ENCODE measurements around the gene TNFAIP8.

Gene TNFAIP8

DNA sequence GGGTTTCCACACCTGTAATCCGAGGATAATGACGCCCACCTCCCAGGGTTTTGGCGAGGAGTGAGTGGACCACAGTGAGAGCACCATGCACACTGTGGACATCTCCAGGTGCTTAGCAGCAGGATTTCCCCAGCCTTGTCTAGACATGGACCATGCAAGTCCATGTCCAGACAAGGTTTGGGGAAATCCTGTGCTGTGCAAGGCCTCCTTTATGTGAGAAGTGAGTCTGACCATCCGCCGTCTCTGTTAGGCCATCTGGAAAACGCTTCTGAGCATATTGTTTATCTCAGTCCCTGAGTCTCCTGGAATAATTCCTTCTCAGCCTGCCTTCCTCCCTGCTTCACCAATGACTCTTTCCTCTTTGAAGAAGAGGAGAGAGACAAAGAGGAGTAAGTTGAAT lies 26.2 kb upstream of the TNFAIP8 start:
- DNase-seq, result no peak

- DNase-seq, result no peak
Observed at GRCh38 chr5:119330367-119331183, 25.2 kb upstream of the TNFAIP8 start.

GRCh38 chr5:119331566-119332095 lies 24.2 kb upstream of the TNFAIP8 start:
- DNase-seq, result no peak

DNA sequence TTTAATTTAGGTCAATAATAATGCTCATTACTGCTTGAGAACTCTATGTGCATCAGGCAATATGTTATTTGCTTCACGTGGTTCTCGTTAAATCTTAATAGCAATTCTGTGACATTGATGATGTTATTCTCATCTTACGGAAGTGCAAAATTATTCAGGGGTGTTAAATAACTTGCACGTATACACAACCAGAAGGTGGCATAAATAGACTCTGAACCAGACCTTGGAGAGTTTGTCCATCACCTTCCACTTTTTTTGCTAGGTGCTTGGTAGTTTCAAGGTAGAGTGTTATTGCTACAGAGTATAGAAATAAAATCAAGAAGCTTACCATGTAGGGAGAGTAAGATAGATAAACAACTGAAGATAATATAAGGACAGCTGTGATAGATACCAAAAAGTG lies 23.6 kb upstream of the TNFAIP8 start:
- no peak for DNase-seq

- DNase-seq, result no peak
Observed at GRCh38 chr5:119332978-119333401, 22.8 kb upstream of the TNFAIP8 start.

DNA sequence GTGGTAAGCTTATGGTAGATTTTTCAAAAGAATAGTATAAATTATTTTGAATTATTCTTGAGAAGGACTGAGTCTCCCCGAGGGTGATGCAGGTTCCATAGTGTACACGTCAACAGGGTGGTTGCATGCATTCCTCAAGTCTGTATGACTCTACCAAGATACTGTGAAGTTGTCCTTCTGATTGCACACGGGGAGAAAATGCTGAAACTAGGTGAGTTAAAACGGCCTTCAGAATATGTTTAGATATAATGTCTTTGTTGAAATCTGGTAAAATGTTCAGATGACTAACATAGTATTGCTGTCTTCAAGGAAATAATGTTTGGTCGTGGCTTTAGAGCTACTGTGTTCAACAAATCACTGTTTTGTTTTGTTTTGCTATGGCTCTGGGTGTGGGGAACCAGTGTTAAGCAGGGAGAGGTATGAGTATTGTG lies 22.4 kb upstream of the TNFAIP8 start:
- no peak for DNase-seq

- no peak for DNase-seq
Observed at GRCh38 chr5:119335261-119335677, 20.6 kb upstream of the TNFAIP8 start.

- DNase-seq, result no peak
Observed at GRCh38 chr5:119336262-119336661, 19.6 kb upstream of the TNFAIP8 start.

DNA sequence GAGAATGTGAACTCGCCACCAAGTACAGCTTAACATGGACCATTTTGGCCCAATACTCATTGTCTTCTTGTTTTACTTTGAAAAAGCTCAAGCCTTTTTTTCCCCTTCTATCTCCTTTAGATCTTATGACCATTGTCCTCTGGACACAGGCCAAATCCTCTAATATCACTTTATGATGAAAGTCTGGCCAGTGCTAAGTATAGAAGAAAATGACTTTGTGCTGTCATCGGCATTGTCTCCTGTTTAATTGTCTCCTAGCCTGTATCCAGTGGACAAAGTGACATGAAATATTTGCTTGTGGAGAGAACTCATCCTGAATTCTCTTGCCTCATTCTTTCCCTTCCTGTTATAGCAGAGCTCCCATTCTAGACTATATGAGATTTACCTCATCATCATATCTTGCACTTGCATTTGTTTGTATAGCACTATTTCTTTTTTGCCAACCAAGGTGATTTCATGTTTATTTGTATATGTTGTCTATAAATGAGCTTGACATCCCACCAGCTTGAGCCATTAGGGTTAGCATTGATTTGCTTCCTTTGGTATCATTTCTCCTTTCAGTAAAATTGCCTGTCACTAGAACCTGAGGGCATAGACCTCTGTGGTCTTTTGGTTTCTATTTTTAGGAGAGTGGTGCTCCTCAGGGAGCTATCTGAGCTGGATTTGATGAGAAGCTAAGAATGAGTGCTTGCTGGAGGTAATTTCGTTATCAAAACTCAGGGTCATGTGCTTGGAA lies 18.8 kb upstream of the TNFAIP8 start:
- DNase-seq, result no peak

- DNase-seq, result no peak
Observed at GRCh38 chr5:119338326-119338946, 17.4 kb upstream of the TNFAIP8 start.

- no peak for DNase-seq
Observed at GRCh38 chr5:119339344-119339743, 16.5 kb upstream of the TNFAIP8 start.

DNA sequence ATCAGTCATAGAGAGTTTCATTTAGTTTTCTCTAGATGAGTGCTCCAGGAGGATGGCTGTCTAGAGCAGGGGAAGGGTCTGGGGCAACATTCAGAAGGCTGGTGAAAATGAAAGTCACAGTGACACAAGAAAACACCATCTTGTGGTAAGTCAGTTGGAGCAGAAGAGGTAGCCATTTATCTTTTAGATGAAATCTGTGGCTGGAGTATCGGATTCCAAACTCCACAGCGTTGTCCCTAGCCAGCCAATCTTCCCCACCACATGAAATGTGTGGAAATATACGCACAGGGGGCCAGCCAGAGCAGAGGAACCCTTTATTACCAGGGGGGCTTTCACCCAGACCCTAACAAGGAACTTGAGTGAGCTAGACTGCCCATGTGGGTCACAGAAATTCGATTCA lies 15.9 kb upstream of the TNFAIP8 start:
- DNase-seq, result no peak

- no peak for DNase-seq
Observed at GRCh38 chr5:119340597-119341218, 15.1 kb upstream of the TNFAIP8 start.

DNA sequence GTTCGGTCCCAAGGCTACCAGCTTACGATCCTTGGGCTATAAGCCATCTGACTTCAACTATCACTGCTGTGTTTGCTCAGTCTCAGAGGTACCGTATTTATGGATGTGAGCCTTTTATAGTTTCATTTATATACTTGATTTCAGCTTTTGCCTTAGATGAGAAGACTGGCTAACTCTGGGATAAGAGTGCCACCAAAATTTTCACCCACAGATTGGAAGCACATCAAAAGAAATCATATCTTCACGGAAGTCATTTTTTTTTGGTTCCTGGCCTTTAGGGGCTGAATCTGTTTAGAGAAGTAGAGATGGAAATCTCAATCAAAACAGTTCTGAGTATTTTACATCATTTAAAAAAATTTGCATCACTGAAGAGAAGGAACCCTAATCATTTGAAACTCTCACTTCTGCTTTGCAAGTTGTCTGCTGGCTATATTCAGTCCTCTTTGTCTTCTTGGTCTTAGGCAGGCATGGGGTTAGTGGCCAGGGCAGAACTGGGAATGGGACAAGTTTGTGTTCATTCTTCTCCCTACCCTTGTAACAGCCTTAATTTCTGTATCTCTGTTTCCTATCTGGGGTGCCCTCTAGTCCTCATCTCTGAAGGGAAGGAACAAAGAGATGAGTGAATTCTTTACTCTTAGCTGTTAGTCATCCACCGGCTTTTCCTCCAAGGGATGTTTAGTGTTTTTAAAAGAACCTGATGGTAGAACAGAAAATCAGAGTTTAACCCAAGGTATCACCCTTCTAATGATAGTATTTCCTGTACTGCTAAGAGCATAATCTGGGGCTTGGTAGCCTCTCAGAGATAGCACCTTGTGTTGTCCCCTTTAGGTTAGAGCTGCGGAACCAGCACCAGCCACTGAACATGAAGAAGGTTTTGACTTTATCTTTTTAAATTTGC lies 14.1 kb upstream of the TNFAIP8 start:
- no peak for DNase-seq

GRCh38 chr5:119342406-119342805 lies 13.4 kb upstream of the TNFAIP8 start:
- DNase-seq, result no peak

GRCh38 chr5:119343052-119343451 lies 12.8 kb upstream of the TNFAIP8 start:
- DNase-seq, result no peak

DNA sequence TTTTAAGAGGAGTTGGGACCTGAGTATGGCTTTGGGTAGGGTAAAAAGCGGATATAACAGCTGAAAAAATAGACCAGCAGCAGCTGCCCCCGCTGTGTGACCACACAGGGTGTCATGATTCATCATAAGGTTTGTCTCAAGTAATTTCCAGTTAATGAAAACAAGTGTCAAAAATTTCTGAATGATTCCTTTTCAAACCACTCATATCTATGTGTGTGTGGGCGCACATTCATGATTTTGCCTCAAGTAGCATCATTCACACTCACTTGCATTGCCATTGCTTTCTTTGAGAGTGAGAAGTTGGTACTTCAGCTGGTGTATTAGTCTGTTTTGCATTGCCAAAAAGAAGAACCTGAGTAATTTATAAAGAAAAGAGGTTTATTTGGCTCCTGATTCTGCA lies 12.1 kb upstream of the TNFAIP8 start:
- no peak for DNase-seq

GRCh38 chr5:119344231-119344630 lies 11.6 kb upstream of the TNFAIP8 start:
- DNase-seq, result no peak

DNA sequence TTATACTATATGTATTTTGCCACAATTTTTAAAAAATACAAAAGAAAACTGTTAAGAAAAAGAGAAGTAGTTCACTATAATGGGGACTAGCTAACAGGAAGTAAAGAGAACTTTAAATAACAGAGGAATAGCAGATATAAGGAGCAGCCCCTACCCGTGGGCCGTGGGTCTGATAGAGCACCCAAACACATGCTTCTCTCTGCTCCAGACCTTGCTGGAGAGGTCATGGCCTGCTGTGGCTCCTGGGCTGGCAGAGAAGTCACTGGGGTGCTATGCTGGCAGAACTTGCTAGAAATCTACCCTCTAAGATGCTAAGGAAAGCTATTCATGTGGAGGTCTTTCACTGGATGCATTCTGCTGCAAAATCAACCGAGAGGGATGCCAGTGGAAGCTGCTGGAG lies 10.0 kb upstream of the TNFAIP8 start:
- DNase-seq, result no peak

GRCh38 chr5:119346394-119346793 lies 9.4 kb upstream of the TNFAIP8 start:
- no peak for DNase-seq

- no peak for DNase-seq
Observed at GRCh38 chr5:119347574-119347973, 8.2 kb upstream of the TNFAIP8 start.

DNA sequence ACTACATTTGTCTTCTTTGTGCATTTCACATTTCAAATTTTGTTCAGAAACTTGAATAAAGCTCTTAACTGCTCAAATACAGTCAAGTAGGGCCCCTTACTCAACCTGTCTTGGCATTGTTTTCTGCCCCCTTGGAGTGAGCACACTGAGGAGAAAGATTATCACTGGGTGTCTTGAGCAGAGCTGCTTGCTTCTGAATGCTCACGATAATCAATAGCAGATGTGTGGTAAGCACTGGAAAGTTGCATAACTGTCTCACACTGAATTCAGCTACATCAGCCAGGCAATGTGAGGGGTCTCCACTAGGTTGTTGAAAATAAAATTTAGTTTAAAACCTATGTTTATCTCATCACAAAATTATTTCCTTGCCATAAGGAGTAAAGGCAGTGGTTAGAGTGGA lies 7.8 kb upstream of the TNFAIP8 start:
- DNase-seq, result no peak

Data from NCI-H1436 (cell line).